Vagina (tissue), 2 donors: ENCODE measurements around the gene TTLL11.

Experiments used
- POLR2A ChIP-seq, 2 donors: fragments of 450-650 bp; IDR thresholded peaks; one replicate each; pipeline ENCODE4 v1.6.1; 2017; ENCODE audit warnings: antibody characterized with exemption in 2 of 2, mild to moderate bottlenecking in 2 of 2, moderate library complexity in 2 of 2
- TF ChIP-seq, protein P1 (sequence below), 3 experiments: fragments of 450-650 bp in 2 of 3; fragments of 200-600 bp in 1 of 3; sonication (generic) in 1 of 3; IDR thresholded peaks; one replicate each; pipeline ENCODE4 v1.5.1; 2017 to 2019; ENCODE audit warnings: antibody characterized with exemption in 3 of 3, mild to moderate bottlenecking in 2 of 3, moderate library complexity in 2 of 3

DNA sequence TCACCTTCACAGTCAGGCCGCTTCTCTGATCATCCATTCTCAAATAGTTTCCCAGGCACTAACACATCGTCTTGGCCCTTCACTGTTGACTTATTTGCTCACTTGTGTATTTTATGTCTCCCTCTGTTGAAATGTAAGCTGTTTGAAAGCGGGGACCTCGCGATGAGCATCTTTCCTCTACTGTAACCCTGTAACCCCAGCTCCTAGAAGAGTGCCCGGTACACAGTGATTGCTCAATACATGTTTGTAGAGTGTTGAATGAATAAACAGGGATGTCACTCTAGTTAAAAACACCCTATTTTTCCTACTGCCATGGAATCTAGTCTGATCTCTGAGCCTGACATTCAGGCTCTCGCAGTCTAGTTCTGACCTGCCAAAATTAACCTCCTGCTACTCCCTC lies 150.8 kb downstream of the TTLL11 start:
- TF ChIP-seq, protein P1, sequence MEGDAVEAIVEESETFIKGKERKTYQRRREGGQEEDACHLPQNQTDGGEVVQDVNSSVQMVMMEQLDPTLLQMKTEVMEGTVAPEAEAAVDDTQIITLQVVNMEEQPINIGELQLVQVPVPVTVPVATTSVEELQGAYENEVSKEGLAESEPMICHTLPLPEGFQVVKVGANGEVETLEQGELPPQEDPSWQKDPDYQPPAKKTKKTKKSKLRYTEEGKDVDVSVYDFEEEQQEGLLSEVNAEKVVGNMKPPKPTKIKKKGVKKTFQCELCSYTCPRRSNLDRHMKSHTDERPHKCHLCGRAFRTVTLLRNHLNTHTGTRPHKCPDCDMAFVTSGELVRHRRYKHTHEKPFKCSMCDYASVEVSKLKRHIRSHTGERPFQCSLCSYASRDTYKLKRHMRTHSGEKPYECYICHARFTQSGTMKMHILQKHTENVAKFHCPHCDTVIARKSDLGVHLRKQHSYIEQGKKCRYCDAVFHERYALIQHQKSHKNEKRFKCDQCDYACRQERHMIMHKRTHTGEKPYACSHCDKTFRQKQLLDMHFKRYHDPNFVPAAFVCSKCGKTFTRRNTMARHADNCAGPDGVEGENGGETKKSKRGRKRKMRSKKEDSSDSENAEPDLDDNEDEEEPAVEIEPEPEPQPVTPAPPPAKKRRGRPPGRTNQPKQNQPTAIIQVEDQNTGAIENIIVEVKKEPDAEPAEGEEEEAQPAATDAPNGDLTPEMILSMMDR (IDR thresholded peaks at IDR 0.05): no peak
- TF ChIP-seq POLR2A (IDR thresholded peaks at IDR 0.05): no peak
